ENCODE results near the gene GAK.
A peak's percentile ranks its signal among the peaks of the same experiment; 100 is the strongest.

GAK gene

DNA sequence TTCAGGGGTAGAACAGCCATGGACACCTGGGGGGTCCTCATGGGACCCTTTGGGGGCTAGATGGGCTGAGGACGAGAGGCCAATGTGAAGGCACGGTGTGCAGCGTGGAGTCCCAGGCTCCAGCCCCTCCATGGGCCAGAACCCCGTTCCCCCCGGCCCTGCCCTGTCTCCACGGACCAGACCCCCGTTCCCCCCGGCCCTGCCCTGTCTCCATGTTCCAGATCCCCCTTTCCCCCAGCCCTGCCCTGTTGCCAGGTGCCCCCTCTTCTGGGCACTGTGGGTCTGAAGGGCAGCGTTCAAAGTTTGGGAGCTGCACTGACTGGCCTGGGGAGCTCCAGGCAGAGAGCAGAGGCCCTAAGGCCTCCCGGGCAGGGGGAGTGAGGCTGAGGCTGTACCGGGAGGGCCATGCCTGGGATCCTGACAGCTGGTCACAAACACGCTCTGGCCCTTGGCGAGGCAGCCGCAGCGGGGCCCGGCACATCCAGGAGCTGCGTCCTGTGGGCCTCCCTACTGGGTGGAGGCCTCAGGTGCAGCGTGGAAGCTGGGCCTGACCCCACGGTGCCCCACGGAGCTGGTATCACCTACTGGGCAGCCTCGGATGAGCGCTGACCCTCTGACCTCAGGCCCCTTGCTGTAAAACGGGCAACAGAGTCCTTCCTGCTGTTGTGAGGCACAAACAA, 32.4 kb upstream of the GAK start:
- peaks cover 2% of the 10 kb centered on the region for H3K4me1 ChIP-seq
- H3K4me3 ChIP-seq (ENCODE audit: low read depth, low read length) = no peak overlapping the region
- no peaks in the 10 kb centered on the region for H3K9me3 ChIP-seq
- no peak for DNase-seq
- H3K36me3 ChIP-seq = no peaks in the 10 kb centered on the region
- TF ChIP-seq, protein P1, sequence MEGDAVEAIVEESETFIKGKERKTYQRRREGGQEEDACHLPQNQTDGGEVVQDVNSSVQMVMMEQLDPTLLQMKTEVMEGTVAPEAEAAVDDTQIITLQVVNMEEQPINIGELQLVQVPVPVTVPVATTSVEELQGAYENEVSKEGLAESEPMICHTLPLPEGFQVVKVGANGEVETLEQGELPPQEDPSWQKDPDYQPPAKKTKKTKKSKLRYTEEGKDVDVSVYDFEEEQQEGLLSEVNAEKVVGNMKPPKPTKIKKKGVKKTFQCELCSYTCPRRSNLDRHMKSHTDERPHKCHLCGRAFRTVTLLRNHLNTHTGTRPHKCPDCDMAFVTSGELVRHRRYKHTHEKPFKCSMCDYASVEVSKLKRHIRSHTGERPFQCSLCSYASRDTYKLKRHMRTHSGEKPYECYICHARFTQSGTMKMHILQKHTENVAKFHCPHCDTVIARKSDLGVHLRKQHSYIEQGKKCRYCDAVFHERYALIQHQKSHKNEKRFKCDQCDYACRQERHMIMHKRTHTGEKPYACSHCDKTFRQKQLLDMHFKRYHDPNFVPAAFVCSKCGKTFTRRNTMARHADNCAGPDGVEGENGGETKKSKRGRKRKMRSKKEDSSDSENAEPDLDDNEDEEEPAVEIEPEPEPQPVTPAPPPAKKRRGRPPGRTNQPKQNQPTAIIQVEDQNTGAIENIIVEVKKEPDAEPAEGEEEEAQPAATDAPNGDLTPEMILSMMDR (IDR thresholded peaks at IDR 0.05; ENCODE audit: low read depth, low read length) = no peak
- H3K27me3 ChIP-seq = peaks cover 82% of the 10 kb centered on the region

- Histone ChIP-seq H3K27me3 (peaks cover 74% of the 10 kb centered on the region), H3K9me3 (no peaks in the 10 kb centered on the region), H3K4me1 (peaks cover 2% of the 10 kb centered on the region), H3K36me3 (no peaks in the 10 kb centered on the region), H3K4me3 (ENCODE audit: low read depth, low read length) (no peak overlapping the region)
- DNase-seq = no peak
- TF ChIP-seq, protein P1 (IDR thresholded peaks at IDR 0.05; ENCODE audit: low read depth, low read length) = no peak
Measured at GRCh38 chr4:963276-964225, 31.4 kb upstream of the GAK start.

DNA sequence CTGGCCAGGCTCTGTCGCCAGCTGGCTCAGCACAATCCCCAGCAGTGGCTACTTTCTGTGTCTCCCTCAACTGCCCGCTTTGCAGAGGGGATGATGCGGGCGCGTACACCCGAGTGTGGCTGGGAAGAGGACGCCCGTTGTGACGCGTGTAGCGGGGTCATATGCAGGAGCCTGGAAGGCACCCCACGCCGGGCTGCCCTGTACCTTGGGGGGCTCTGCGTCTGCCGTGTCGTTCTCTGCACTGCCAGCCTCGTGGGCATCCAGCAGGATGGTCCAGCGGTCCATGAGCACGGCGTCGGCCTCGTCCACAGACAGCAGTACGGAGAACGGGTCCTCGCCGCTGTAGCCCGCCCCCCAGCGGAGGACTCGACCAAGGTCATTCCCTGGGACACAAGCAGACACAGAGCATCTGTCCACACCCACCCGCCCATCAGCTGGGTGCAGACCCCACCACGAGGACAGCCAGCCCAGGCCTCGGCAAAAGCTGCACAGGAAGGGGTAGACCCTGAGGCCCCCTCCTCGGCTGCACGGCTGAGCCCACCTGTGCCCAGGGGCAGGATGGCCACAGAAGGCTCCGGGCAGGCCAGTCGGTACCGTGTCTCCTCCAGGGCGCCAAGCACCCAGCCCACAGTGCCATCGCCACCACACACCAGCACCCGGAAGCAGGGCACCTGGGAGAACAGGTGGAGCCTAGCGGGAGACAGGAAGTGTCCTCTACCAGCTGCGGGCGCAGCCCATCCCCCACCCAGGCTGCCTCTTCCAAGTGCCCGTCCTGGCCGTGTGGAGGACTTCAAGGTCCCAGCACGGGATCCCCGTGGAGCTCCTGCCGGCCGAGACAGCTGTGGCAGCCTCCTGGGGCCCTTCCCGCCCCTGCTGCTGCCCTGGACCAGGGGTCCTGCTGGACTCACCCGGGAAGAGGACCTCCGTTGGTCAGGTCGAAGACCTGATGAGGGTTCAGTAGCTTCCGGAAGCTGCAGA, 30.4 kb upstream of the GAK start:
- no peak overlapping the region for H3K4me3 ChIP-seq (ENCODE audit: low read depth, low read length)
- peak; percentile 59 for DNase-seq
- H3K9me3 ChIP-seq = no peaks in the 10 kb centered on the region
- peaks cover 66% of the 10 kb centered on the region for H3K27me3 ChIP-seq
- H3K4me1 ChIP-seq = peaks cover 2% of the 10 kb centered on the region
- no peaks in the 10 kb centered on the region for H3K36me3 ChIP-seq
- TF ChIP-seq, protein P1 (IDR thresholded peaks at IDR 0.05; ENCODE audit: low read depth, low read length) = peak; percentile 39

- Histone ChIP-seq H3K4me1 (peaks cover 2% of the 10 kb centered on the region), H3K9me3 (no peaks in the 10 kb centered on the region), H3K4me3 (ENCODE audit: low read depth, low read length) (no peak overlapping the region), H3K27me3 (peaks cover 57% of the 10 kb centered on the region), H3K36me3 (no peaks in the 10 kb centered on the region)
- TF ChIP-seq, protein P1 (IDR thresholded peaks at IDR 0.05; ENCODE audit: low read depth, low read length) = no peak
- DNase-seq = no peak
Measured at GRCh38 chr4:961351-962230, 29.5 kb upstream of the GAK start.

DNA sequence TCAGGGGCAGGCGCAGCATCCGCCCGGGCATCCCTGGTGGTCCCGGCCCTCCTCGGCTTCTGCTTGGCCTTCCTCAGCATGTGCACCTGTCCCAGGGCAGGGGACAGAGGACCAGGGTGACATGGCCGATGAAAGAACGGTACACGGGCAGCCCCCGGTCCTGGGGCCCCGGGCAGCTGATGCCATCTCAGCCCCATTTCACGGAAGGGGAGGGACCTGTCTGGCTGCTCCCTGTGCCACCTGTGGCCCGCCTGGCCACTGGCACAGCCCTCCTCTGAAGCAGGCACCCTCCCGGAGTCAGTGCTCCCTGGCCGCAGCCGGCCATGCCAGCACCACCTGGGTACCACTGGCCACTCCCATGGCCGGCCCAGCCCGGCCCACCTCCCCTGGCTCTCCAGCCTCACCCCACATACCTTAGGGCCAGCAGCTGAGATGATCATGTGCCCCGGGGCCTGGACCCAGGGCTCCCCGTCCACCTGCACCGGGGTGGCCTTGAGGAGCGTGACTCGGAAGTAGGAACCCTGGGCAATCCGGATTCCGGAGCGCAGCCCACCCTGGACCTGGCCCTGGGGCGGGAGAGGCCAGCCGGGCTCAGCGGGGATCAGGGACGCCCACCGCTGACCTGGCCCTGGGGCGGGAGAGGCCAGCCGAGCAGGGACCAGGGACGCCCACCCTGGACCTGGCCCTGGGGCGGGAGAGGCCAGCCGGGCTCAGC, 28.7 kb upstream of the GAK start:
- no peak for DNase-seq
- no peaks in the 10 kb centered on the region for H3K9me3 ChIP-seq
- peaks cover 2% of the 10 kb centered on the region for H3K4me1 ChIP-seq
- no peaks in the 10 kb centered on the region for H3K36me3 ChIP-seq
- H3K27me3 ChIP-seq = peaks cover 49% of the 10 kb centered on the region
- H3K4me3 ChIP-seq (ENCODE audit: low read depth, low read length) = no peak overlapping the region
- TF ChIP-seq, protein P1 (IDR thresholded peaks at IDR 0.05; ENCODE audit: low read depth, low read length) = no peak

Data from BE2C (cell line).